Liver (tissue), 9 donors: ENCODE data around the gene MAP4K2. TPM values are rescaled to one million over a fixed set of nuclear protein-coding genes. Genes with fewer than 3 reads are reported as not detected.

ENCODE experiments used
- DNase-seq: peaks from one replicate; pipeline ENCODE4 v3.0.0-alpha.2; 2017; ENCODE audit warnings: low spot score
- H3K27ac ChIP-seq, 2 donors: one replicate each; pipeline ENCODE4 v1.7.0; 2013; ENCODE audit warnings: inconsistent platforms in 2 of 2, low read length in 2 of 2, control low read depth in 1 of 2, low read depth in 1 of 2, mild to moderate bottlenecking in 1 of 2
- H3K27me3 ChIP-seq, 4 donors: one replicate each; pipeline versions ENCODE4 v1.6.1 to v1.7.0; 2013; ENCODE audit warnings: low read length in 3 of 4, inconsistent platforms in 1 of 4, mild to moderate bottlenecking in 1 of 4, moderate library complexity in 1 of 4; ENCODE audit not compliant: control insufficient read depth in 4 of 4, insufficient read depth in 4 of 4
- H3K36me3 ChIP-seq, 4 donors: one replicate each; pipeline versions ENCODE4 v1.6.1 to v1.7.0; 2013; ENCODE audit warnings: low read length in 3 of 4, mild to moderate bottlenecking in 3 of 4, low read depth in 1 of 4, moderate library complexity in 1 of 4; ENCODE audit not compliant: control insufficient read depth in 4 of 4, insufficient read depth in 3 of 4
- H3K4me1 ChIP-seq, 4 donors: one replicate each; pipeline versions ENCODE4 v1.6.1 to v1.7.0; 2013; ENCODE audit warnings: low read length in 3 of 4, mild to moderate bottlenecking in 3 of 4, moderate library complexity in 1 of 4; ENCODE audit not compliant: control insufficient read depth in 4 of 4, insufficient read depth in 4 of 4
- H3K4me3 ChIP-seq, 3 donors: one replicate each; pipeline versions ENCODE4 v1.6.1 to v1.7.0; 2013; ENCODE audit warnings: low read length in 3 of 3, control low read depth in 1 of 3, low read depth in 1 of 3, mild to moderate bottlenecking in 1 of 3
- H3K9ac ChIP-seq, 2 donors: one replicate each; pipeline ENCODE4 v1.7.0; 2013; ENCODE audit warnings: low read length in 2 of 2, mild to moderate bottlenecking in 2 of 2, moderate library complexity in 2 of 2, control low read depth in 1 of 2, low read depth in 1 of 2
- H3K9me3 ChIP-seq, 4 donors: one replicate each; pipeline versions ENCODE4 v1.6.1 to v1.7.0; 2013; ENCODE audit warnings: low read length in 3 of 4; ENCODE audit not compliant: control insufficient read depth in 4 of 4
- EGR1 ChIP-seq, 2 donors: IDR thresholded peaks; 2 replicates each; pipeline ENCODE4 v1.6.1; 2016 to 2018; ENCODE audit warnings: antibody characterized with exemption in 2 of 2, low read depth in 2 of 2
- FOXA1 ChIP-seq: IDR thresholded peaks from 2 replicates; pipeline ENCODE4 v1.6.1; 2016; ENCODE audit warnings: antibody characterized with exemption
- HNF4A ChIP-seq, 2 donors: conservative IDR thresholded peaks; 2 replicates each; pipeline ENCODE4 v1.6.1; 2016; ENCODE audit warnings: antibody characterized with exemption in 2 of 2, mild to moderate bottlenecking in 2 of 2
- HNF4G ChIP-seq: IDR thresholded peaks from 2 replicates; pipeline ENCODE4 v1.6.1; 2016; ENCODE audit warnings: antibody characterized with exemption
- JUND ChIP-seq, 2 donors: IDR thresholded peaks; 2 replicates each; pipeline ENCODE4 v1.6.1; 2016; ENCODE audit warnings: antibody characterized with exemption in 2 of 2
- NR2F2 ChIP-seq: IDR thresholded peaks from 2 replicates; pipeline ENCODE4 v1.6.1; 2016; ENCODE audit warnings: antibody characterized with exemption
- REST ChIP-seq: IDR thresholded peaks from 2 replicates; pipeline ENCODE4 v1.6.1; 2016; ENCODE audit warnings: antibody characterized with exemption, mild to moderate bottlenecking
- RXRA ChIP-seq, 2 donors: IDR thresholded peaks; 2 replicates each; pipeline ENCODE4 v1.6.1; 2017 to 2018; ENCODE audit warnings: antibody characterized with exemption in 2 of 2, mild to moderate bottlenecking in 1 of 2
- SP1 ChIP-seq: IDR thresholded peaks from 2 replicates; pipeline ENCODE4 v1.6.1; 2018; ENCODE audit warnings: antibody characterized with exemption, mild to moderate bottlenecking
- TAF1 ChIP-seq: conservative IDR thresholded peaks from 2 replicates; pipeline ENCODE4 v1.6.1; 2016; ENCODE audit warnings: antibody characterized with exemption, mild to moderate bottlenecking
- YY1 ChIP-seq: IDR thresholded peaks from 2 replicates; pipeline ENCODE4 v1.6.1; 2016; ENCODE audit warnings: antibody characterized with exemption, mild to moderate bottlenecking
- WGBS: extraction: QIAGEN DNeasy Blood & Tissue Kit; methylation state at CpG from one replicate; pipeline ENCODE4 v1.1.7; 2013; 5-methylcytosine and 5-hydroxymethylcytosine counted together
- polyA plus RNA-seq, 2 donors: library from polyadenylated mRNA; stranded (reverse) in 1 of 2; unstranded in 1 of 2; fragments of 200-250 nt in 1 of 2; fragments of >200 nt in 1 of 2; fragmentation: Nextera tagmentation in 1 of 2; extraction: Ambion mirVana in 1 of 2; gene quantifications; one replicate each; pipeline versions ENCODE4 v1.2.1 to v1.2.3, GENCODE V29; 2013 to 2015
- total RNA-seq, 2 donors: library from RNA; depleted of rRNA; stranded (reverse); fragments of >200 nt; gene quantifications; one replicate each; pipeline ENCODE4 v1.2.3, GENCODE V29; 2014
- TF ChIP-seq, protein P1 (sequence below): fragments of 150-350 bp; IDR thresholded peaks from 2 replicates; pipeline ENCODE4 v1.5.1; 2017; ENCODE audit warnings: improper control_type of control experiment, low read depth, low read length; ENCODE audit not compliant: missing input control
- TF ChIP-seq, protein P2 (sequence below): IDR thresholded peaks from 2 replicates; pipeline ENCODE4 v1.6.1; 2016; ENCODE audit warnings: antibody characterized with exemption
- TF ChIP-seq, protein P3 (sequence below): IDR thresholded peaks from 2 replicates; pipeline ENCODE4 v1.6.1; 2016; ENCODE audit warnings: antibody characterized with exemption
- donor health status: healthy.
- donor health status: healthy.
- donor health status: healthy.
- donor health status: healthy.
- donor health status: healthy.

MAP4K2 gene
- total and polyA plus RNA-seq, 4 donors = 2.1 to 6.9 (median 3.5) TPM

GRCh38 chr11:64754124-64754918 is 48.7 kb downstream of the MAP4K2 start:
- Histone ChIP-seq H3K36me3 (no peaks in the 10 kb centered on the region), H3K9ac (no peak overlapping the region), H3K4me3 (no peak overlapping the region), H3K9me3 (no peaks in the 10 kb centered on the region), H3K27ac (no peak overlapping the region), H3K27me3 (no peaks in the 10 kb centered on the region), H3K4me1 (no peaks in the 10 kb centered on the region)
- no peak for DNase-seq
- 91% methylated on average over 26 of the region's 26 CpGs for WGBS
- no peak for TF ChIP-seq YY1
- TF ChIP-seq, protein P1, sequence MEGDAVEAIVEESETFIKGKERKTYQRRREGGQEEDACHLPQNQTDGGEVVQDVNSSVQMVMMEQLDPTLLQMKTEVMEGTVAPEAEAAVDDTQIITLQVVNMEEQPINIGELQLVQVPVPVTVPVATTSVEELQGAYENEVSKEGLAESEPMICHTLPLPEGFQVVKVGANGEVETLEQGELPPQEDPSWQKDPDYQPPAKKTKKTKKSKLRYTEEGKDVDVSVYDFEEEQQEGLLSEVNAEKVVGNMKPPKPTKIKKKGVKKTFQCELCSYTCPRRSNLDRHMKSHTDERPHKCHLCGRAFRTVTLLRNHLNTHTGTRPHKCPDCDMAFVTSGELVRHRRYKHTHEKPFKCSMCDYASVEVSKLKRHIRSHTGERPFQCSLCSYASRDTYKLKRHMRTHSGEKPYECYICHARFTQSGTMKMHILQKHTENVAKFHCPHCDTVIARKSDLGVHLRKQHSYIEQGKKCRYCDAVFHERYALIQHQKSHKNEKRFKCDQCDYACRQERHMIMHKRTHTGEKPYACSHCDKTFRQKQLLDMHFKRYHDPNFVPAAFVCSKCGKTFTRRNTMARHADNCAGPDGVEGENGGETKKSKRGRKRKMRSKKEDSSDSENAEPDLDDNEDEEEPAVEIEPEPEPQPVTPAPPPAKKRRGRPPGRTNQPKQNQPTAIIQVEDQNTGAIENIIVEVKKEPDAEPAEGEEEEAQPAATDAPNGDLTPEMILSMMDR = no peak
- TF ChIP-seq RXRA (IDR thresholded peaks at IDR 0.05) = no peak
- no peak for TF ChIP-seq HNF4A (conservative IDR thresholded peaks at IDR 0.05)
- TF ChIP-seq EGR1 (IDR thresholded peaks at IDR 0.05; ENCODE audit: low read depth in 2 of 2) = no peak
- no peak for TF ChIP-seq TAF1
- TF ChIP-seq SP1 = no peak
- TF ChIP-seq, protein P2, sequence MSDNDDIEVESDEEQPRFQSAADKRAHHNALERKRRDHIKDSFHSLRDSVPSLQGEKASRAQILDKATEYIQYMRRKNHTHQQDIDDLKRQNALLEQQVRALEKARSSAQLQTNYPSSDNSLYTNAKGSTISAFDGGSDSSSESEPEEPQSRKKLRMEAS = no peak
- TF ChIP-seq JUND (IDR thresholded peaks at IDR 0.05) = no peak
- no peak for TF ChIP-seq FOXA1
- no peak for TF ChIP-seq REST
- TF ChIP-seq, protein P3, sequence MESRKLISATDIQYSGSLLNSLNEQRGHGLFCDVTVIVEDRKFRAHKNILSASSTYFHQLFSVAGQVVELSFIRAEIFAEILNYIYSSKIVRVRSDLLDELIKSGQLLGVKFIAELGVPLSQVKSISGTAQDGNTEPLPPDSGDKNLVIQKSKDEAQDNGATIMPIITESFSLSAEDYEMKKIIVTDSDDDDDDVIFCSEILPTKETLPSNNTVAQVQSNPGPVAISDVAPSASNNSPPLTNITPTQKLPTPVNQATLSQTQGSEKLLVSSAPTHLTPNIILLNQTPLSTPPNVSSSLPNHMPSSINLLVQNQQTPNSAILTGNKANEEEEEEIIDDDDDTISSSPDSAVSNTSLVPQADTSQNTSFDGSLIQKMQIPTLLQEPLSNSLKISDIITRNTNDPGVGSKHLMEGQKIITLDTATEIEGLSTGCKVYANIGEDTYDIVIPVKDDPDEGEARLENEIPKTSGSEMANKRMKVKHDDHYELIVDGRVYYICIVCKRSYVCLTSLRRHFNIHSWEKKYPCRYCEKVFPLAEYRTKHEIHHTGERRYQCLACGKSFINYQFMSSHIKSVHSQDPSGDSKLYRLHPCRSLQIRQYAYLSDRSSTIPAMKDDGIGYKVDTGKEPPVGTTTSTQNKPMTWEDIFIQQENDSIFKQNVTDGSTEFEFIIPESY = no peak
- TF ChIP-seq NR2F2 = no peak
- no peak for TF ChIP-seq HNF4G
